Stimulated activated naive CD8-positive, alpha-beta T cell treated with anti-CD3 and anti-CD28 coated beads, Interleukin-15, Interleukin-2, amounts not matched to agents 100 U/mL and 50 U/mL, for 24 hours (primary cell): ENCODE measurements around the gene TBR1.

ENCODE experiments used
- ATAC-seq: fragments of 150-1000 bp; cut with Tn5 transposase; one replicate; pipeline ENCODE4 v1.10.0; 2021
- DNase-seq: peaks from one replicate; pipeline ENCODE4 v3.0.0; 2021

The TBR1 gene

GRCh38 chr2:161415987-161416707 lies at the start of gene TBR1:
Gene TBR1, plus strand, starts transcription at chr2:161416297. Its CDS starts 114 bp downstream, at chr2:161416411.
- DNase-seq (no peak), ATAC-seq (no peak)

GRCh38 chr2:161367675-161368074 lies 48.4 kb upstream of the TBR1 start:
- ATAC-seq: no peak
- no peak for DNase-seq

DNA sequence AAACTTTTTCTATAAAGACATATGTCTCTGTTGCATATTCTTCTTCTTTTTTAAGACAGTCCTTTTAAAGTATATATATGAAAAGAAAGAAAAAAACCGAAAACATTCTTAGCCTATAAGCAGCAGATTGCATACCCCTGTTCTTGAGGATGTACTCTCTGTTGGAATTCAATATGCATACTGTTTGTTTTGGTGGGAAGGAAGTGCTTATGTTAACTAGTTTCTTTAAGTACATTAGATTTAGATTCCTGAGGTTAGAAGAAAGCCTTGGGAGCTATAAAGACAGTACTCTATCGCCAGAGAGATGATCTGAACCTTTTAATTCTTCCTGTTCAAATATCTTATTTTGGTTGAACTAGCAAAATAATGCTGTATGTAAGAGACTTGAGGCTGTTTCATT lies 46.8 kb upstream of the TBR1 start:
- no peak for DNase-seq
- ATAC-seq: no peak

GRCh38 chr2:161370981-161371380 lies 45.1 kb upstream of the TBR1 start:
- ATAC-seq: no peak
- no peak for DNase-seq

GRCh38 chr2:161371869-161372268 lies 44.2 kb upstream of the TBR1 start:
- DNase-seq: no peak
- no peak for ATAC-seq

- no peak for ATAC-seq
- no peak for DNase-seq
Measured at GRCh38 chr2:161373942-161374341, 42.2 kb upstream of the TBR1 start.

DNA sequence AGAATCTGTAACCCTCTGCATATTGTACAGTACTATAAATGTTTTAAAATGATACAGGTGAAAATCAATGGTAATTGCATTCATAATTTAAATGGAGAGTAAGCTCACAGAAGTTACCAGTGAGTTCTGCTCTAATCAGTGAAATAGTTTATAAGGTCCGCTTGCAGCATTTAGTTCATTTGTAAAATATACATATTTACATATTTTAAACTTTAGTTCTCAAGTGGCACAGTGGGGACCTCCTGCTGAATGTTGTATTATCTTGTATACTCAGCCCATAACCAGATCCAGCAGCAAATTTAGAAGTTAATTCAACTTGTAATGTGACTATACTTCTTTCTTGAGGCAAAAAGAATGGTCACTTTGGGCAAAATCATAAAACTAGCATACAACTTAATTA lies 41.7 kb upstream of the TBR1 start:
- ATAC-seq: no peak
- no peak for DNase-seq

- no peak for DNase-seq
- no peak for ATAC-seq
Measured at GRCh38 chr2:161379740-161380139, 36.4 kb upstream of the TBR1 start.

GRCh38 chr2:161381546-161381945 lies 34.6 kb upstream of the TBR1 start:
- ATAC-seq (no peak), DNase-seq (no peak)

GRCh38 chr2:161382747-161383146 lies 33.4 kb upstream of the TBR1 start:
- ATAC-seq (no peak), DNase-seq (no peak)

DNA sequence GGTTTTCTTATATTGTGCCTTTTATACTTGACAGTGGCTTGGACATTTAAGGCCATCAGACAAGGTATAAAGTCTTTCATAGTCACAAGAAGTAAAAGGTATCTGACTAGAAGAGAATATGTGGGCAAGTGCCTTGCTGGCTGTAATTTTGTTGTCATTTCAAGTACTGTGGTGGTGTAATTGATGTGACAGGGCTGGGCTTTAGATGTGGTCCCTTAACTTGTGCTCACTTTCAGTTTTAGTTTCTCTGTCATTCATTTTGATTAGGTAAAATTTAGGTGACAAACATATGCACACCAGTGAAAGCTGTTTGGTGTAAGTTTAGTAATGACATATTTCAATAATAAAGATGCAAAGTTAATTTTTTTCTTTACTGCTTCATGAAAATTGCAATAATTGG lies 31.2 kb upstream of the TBR1 start:
- peak; percentile 73 for ATAC-seq
- no peak for DNase-seq

- no peak for ATAC-seq
- no peak for DNase-seq
Measured at GRCh38 chr2:161386228-161386824, 29.8 kb upstream of the TBR1 start.

- no peak for DNase-seq
- ATAC-seq: no peak
Measured at GRCh38 chr2:161388146-161388779, 27.8 kb upstream of the TBR1 start.

DNA sequence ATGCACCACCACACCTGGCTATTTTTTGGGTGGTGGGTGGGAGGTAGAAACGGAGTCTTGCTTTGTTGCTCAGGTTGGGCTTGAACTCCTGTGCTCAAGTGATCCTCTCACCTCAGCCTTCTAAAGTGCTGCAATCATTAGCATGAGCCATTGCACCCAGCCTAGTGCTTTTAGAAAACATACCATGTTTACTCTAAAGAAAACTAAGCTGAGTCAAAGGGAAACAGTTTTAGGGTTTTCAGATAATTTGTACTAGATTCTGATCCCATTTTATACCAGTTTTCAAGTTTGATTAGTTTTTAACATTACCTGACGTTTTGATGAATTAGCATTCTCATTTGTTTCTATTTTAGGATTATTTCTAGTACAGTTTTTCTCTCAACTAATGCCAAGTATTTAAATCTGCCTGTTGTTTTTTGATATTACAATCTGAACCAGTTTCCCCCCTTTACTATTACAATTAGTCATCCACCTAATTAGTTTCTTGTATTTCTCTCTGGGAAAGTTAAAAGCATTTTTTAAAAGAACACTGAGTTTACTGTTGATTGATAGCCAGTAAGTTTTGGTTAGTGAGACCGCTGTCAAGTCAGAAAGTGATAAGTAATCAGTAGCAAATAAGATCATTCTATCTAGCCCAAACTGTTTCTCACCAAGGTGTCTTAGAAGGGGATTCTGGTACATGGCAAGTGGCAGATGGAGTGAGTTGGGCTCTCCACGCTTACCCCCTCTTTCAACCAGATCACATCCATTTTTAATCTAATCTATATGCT lies 24.2 kb upstream of the TBR1 start:
- DNase-seq (no peak), ATAC-seq (no peak)

DNA sequence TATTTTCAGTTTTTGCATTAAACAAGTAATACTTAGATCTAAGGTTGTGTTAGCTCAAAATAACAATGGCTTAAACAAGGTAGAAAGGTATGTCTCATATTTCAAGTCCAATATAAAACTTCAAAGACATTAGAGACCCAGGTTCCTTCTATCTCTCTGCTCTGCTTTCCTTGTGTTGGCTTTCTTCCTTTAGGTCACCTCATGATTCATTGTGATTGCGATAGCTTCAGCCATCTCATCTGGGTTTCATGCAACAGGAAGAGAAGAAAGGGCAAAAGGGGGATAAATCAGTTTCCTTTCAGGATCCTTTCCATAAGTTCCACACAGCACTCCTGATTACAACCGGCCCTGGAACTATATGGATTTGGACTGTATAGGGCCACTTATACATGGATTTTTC lies 16.0 kb upstream of the TBR1 start:
- DNase-seq (no peak), ATAC-seq (no peak)

- DNase-seq: no peak
- no peak for ATAC-seq
Measured at GRCh38 chr2:161402297-161402696, 13.8 kb upstream of the TBR1 start.

DNA sequence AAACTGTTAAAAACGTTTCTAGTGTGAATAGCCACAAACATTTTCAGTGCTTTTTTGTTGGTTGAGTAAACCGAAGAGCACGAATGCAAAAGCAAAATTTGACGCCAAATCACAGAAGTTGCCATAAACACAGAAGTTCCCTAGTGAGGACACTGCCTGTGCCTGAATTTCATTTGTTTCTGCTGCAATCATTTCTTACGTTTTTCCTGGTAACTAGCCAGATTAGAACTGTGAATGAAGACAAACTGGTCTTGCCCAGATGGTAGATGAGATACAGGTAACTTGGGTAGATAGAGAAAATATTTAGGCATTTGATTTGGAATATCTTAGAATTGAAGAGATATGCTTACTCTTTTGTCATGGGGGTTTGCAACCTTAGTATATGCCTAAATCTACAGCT lies 9.8 kb upstream of the TBR1 start:
- DNase-seq (no peak), ATAC-seq (no peak)

DNA sequence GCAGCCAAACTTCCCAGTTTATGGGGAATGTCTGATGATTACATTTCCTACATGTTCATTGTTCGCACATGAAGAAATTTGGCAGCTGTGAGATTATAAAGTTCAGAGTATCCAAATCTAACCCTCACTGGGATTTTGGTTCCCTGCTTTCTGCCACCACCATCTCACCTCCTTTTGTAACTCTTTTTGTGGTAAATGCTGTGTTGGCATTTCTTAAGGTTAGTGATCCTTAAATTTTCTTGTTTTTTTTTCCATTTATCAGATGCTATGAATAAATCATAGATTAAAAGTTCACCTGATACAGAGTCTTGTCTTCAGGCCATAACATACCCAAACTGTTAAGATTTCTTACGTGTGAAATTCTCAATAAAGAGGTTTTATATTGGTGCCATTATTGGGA lies 8.5 kb upstream of the TBR1 start:
- DNase-seq (no peak), ATAC-seq (no peak)

DNA sequence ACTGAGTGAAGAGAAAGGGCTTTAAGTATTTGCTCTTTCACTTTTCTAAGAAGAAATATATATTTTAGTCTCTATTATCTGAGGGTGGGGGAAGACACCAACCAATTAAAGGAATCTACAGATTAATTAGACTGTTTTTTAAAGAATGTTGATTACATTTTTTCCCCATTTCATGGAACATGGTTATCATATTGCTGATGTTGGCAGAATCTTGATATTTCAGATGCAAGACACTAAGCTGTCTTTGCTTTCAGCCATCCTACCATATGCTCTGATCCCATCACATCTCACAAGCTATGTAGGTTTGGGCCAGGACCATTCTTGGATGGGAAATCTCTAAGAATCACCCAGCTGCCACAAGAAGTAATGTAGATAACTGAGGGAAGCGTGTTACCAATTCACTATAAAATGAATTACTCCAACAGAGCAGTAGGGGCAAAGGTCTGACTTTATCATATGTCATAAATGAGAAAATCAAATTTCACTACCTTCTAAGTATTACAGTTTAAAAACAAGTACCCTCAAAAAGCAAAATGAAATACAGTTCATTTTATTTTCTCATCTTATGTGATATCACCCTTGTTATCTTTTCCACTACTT lies 6.7 kb upstream of the TBR1 start:
- DNase-seq (no peak), ATAC-seq (no peak)

DNA sequence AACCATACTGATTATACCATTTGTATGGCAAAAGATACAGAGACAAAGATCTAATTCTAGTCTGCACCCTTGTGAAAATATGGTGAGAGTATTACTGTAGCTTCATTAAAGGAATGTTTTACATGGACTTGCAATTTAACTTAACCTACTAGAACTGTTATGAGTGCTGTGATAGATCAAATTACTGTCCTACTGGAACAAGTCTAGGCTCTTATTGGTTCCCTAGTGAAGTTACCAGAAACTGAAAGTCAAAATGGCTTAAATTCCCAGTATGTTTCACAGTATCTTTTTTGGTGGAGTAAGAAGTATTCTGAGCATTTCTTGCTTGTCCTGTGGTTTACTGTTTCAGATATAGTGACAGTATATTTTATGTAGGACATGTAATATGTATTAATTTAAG lies 3.8 kb upstream of the TBR1 start:
- DNase-seq (no peak), ATAC-seq (no peak)

- no peak for DNase-seq
Measured at GRCh38 chr2:161414042-161415033, 1.8 kb upstream of the TBR1 start.

More at GRCh38 chr2:161414042-161415033, 1.8 kb upstream of the TBR1 start:
- ATAC-seq: peak; percentile 42
